Thyroid gland (tissue), 4 donors: ENCODE measurements around the gene MYO10.

Source experiments
- CTCF ChIP-seq, 6 experiments: fragments of 200-600 bp in 3 of 6; fragments of 450-650 bp in 3 of 6; sonication (generic) in 3 of 6; IDR thresholded peaks; one replicate each; pipeline ENCODE4 v1.5.1; 2016 to 2019; ENCODE audit warnings: antibody characterized with exemption in 6 of 6, mild to moderate bottlenecking in 2 of 6, inconsistent platforms in 1 of 6, moderate library complexity in 1 of 6
- POLR2A ChIP-seq, 2 donors: fragments of 450-650 bp; IDR thresholded peaks; one replicate each; pipeline ENCODE4 v1.6.1; 2017; ENCODE audit warnings: antibody characterized with exemption in 2 of 2, mild to moderate bottlenecking in 2 of 2, moderate library complexity in 1 of 2

DNA sequence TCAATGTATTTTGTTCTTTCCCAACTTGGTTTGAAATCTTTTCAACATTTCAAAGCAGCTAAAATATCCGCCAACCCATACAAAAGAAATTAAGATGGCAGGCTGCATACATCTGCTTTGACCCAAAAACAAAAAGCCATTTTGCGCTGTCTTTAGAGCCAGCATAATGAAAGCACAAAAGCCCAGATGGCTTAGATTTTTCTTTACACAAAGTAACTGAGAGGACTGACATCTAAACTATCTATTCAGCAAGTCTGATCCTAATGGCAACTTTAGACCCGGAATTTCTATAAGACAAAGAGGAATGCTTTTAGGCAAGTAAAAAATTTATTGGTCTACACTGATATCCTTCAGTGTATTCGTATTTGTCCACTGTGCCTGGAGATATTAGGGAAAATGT lies 86.3 kb downstream of the MYO10 start:
- TF ChIP-seq CTCF (IDR thresholded peaks at IDR 0.05) (no peak), POLR2A (IDR thresholded peaks at IDR 0.05) (no peak)
